ENCODE data around the gene ACACA.

The ACACA gene

GRCh38 chr17:37137906-37138514 lies 268.6 kb downstream of the ACACA start:
- Histone ChIP-seq H3K4me3 (ENCODE audit: low read length) (no peak overlapping the region), H3K36me3 (ENCODE audit: insufficient read depth, low read length) (peaks cover 9% of the 10 kb centered on the region), H3K27me3 (ENCODE audit: control insufficient read depth, insufficient read depth, low read length) (no peaks in the 10 kb centered on the region), H3K4me1 (ENCODE audit: control insufficient read depth, insufficient read depth, low read length) (no peaks in the 10 kb centered on the region), H3K9ac (ENCODE audit: low read depth, low read length) (no peak overlapping the region), H3K9me3 (replicated peaks; ENCODE audit: low read length) (no peaks in the 10 kb centered on the region), H3K4me2 (ENCODE audit: low read length) (no peak overlapping the region)

GRCh38 chr17:37137070-37137610 lies 269.5 kb downstream of the ACACA start:
- no peaks in the 10 kb centered on the region for H3K4me1 ChIP-seq (ENCODE audit: control insufficient read depth, insufficient read depth, low read length)

GRCh38 chr17:37135576-37135975 lies 271.1 kb downstream of the ACACA start:
- H3K4me1 ChIP-seq (ENCODE audit: control insufficient read depth, insufficient read depth, low read length) = no peaks in the 10 kb centered on the region
- no peak overlapping the region for H3K4me2 ChIP-seq (ENCODE audit: low read length)
- no peaks in the 10 kb centered on the region for H3K27me3 ChIP-seq (ENCODE audit: control insufficient read depth, insufficient read depth, low read length)
- no peak overlapping the region for H3K9ac ChIP-seq (ENCODE audit: low read depth, low read length)
- H3K9me3 ChIP-seq (replicated peaks; ENCODE audit: low read length) = no peaks in the 10 kb centered on the region
- H3K4me3 ChIP-seq (ENCODE audit: low read length) = no peak overlapping the region
- peaks cover 3% of the 10 kb centered on the region for H3K36me3 ChIP-seq (ENCODE audit: insufficient read depth, low read length)

More at GRCh38 chr17:37137070-37137610, 269.5 kb downstream of the ACACA start:
- H3K27me3 ChIP-seq (ENCODE audit: control insufficient read depth, insufficient read depth, low read length) = no peaks in the 10 kb centered on the region
- peaks cover 9% of the 10 kb centered on the region for H3K36me3 ChIP-seq (ENCODE audit: insufficient read depth, low read length)
- no peak overlapping the region for H3K4me3 ChIP-seq (ENCODE audit: low read length)
- H3K9me3 ChIP-seq (replicated peaks; ENCODE audit: low read length) = no peaks in the 10 kb centered on the region
- no peak overlapping the region for H3K9ac ChIP-seq (ENCODE audit: low read depth, low read length)
- H3K4me2 ChIP-seq (ENCODE audit: low read length) = no peak overlapping the region

GRCh38 chr17:37134050-37134449 lies 272.6 kb downstream of the ACACA start:
- no peak overlapping the region for H3K4me3 ChIP-seq (ENCODE audit: low read length)
- no peaks in the 10 kb centered on the region for H3K9me3 ChIP-seq (replicated peaks; ENCODE audit: low read length)
- H3K4me1 ChIP-seq (ENCODE audit: control insufficient read depth, insufficient read depth, low read length) = no peaks in the 10 kb centered on the region
- H3K36me3 ChIP-seq (ENCODE audit: insufficient read depth, low read length) = peaks cover 12% of the 10 kb centered on the region
- no peaks in the 10 kb centered on the region for H3K27me3 ChIP-seq (ENCODE audit: control insufficient read depth, insufficient read depth, low read length)
- H3K4me2 ChIP-seq (ENCODE audit: low read length) = no peak overlapping the region
- H3K9ac ChIP-seq (ENCODE audit: low read depth, low read length) = no peak overlapping the region

- Histone ChIP-seq H3K4me3 (ENCODE audit: low read length) (no peak overlapping the region), H3K36me3 (ENCODE audit: insufficient read depth, low read length) (peaks cover 21% of the 10 kb centered on the region), H3K9me3 (replicated peaks; ENCODE audit: low read length) (no peaks in the 10 kb centered on the region), H3K27me3 (ENCODE audit: control insufficient read depth, insufficient read depth, low read length) (no peaks in the 10 kb centered on the region), H3K9ac (ENCODE audit: low read depth, low read length) (no peak overlapping the region), H3K4me1 (ENCODE audit: control insufficient read depth, insufficient read depth, low read length) (no peaks in the 10 kb centered on the region), H3K4me2 (ENCODE audit: low read length) (no peak overlapping the region)
Observed at GRCh38 chr17:37133136-37133535, 273.5 kb downstream of the ACACA start.

- Histone ChIP-seq H3K9me3 (replicated peaks; ENCODE audit: low read length) (no peaks in the 10 kb centered on the region), H3K4me3 (ENCODE audit: low read length) (no peak overlapping the region), H3K4me2 (ENCODE audit: low read length) (no peak overlapping the region), H3K9ac (ENCODE audit: low read depth, low read length) (no peak overlapping the region), H3K36me3 (ENCODE audit: insufficient read depth, low read length) (peaks cover 21% of the 10 kb centered on the region), H3K4me1 (ENCODE audit: control insufficient read depth, insufficient read depth, low read length) (no peaks in the 10 kb centered on the region), H3K27me3 (ENCODE audit: control insufficient read depth, insufficient read depth, low read length) (no peaks in the 10 kb centered on the region)
Observed at GRCh38 chr17:37131669-37132611, 274.7 kb downstream of the ACACA start.

GRCh38 chr17:37130984-37131446 lies 275.6 kb downstream of the ACACA start:
- H3K27me3 ChIP-seq (ENCODE audit: control insufficient read depth, insufficient read depth, low read length) = no peaks in the 10 kb centered on the region
- H3K4me3 ChIP-seq (ENCODE audit: low read length) = no peak overlapping the region
- H3K36me3 ChIP-seq (ENCODE audit: insufficient read depth, low read length) = peaks cover 22% of the 10 kb centered on the region
- H3K4me1 ChIP-seq (ENCODE audit: control insufficient read depth, insufficient read depth, low read length) = no peaks in the 10 kb centered on the region
- no peak overlapping the region for H3K4me2 ChIP-seq (ENCODE audit: low read length)
- H3K9me3 ChIP-seq (replicated peaks; ENCODE audit: low read length) = no peaks in the 10 kb centered on the region
- no peak overlapping the region for H3K9ac ChIP-seq (ENCODE audit: low read depth, low read length)

DNA sequence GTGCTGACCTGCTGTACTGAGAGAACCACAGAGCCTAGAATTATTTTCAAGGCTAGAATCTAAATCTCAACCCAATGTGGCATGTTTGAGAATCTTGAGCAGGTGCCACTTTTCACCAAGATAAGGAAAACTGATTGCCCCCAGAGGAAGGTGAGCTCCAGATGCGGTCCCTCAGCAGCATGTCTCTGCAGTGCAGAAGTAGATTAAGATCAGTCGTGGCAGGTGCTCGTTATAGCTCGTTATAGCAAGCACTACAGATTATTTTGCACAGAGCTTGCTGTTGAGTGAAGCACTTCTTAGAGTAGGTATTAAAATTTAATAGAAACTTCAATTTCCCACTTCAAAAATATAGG lies 281.8 kb downstream of the ACACA start:
- Histone ChIP-seq H3K27me3 (ENCODE audit: control insufficient read depth, insufficient read depth, low read length) (no peaks in the 10 kb centered on the region), H3K4me3 (ENCODE audit: low read length) (no peak overlapping the region), H3K9me3 (replicated peaks; ENCODE audit: low read length) (no peaks in the 10 kb centered on the region), H3K36me3 (ENCODE audit: insufficient read depth, low read length) (peaks cover 44% of the 10 kb centered on the region), H3K4me1 (ENCODE audit: control insufficient read depth, insufficient read depth, low read length) (no peaks in the 10 kb centered on the region), H3K9ac (ENCODE audit: low read depth, low read length) (no peak overlapping the region), H3K4me2 (ENCODE audit: low read length) (no peak overlapping the region)

DNA sequence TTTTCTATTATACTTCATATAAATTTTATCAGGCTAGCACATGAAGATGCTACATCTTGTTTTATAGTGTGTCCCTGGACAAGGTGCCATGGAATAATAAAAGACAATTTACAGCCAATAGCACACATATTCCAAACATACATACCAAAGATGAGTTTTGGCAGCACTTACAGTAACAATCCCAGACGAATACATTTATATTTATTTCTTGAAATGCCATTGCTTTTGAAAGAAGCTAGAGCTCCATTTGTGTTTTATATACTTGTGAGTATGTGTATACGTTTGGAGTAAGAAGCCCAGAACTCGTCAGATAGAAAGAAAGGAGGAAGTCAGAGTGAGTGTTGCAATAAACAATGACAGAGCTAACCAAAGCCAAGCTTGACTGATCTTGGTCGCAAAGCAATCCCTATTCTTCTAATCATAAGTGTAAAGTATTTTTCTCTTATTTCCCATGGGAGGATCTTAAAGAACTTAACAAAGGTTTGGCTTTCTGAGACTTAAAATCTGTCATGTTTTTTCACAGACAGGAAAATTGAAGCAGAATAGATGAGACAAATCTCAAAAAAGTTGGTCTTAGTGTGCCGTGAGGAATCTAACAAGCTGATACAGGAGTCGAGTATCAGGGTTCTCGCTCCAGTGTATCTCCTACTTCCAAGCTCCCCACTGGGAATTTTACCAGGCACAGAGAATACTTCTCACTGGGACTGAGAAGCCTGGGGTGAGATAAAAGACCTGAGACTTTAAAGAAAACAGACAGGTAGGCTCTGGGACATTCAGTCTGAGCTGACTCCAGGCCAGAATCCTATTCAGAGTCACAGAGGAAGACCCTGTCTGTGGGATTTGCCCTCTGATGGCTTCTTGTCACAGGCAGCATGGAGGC lies 282.5 kb downstream of the ACACA start:
- Histone ChIP-seq H3K4me1 (ENCODE audit: control insufficient read depth, insufficient read depth, low read length) (no peaks in the 10 kb centered on the region), H3K4me3 (ENCODE audit: low read length) (no peak overlapping the region), H3K4me2 (ENCODE audit: low read length) (no peak overlapping the region), H3K27me3 (ENCODE audit: control insufficient read depth, insufficient read depth, low read length) (no peaks in the 10 kb centered on the region), H3K9me3 (replicated peaks; ENCODE audit: low read length) (no peaks in the 10 kb centered on the region), H3K36me3 (ENCODE audit: insufficient read depth, low read length) (peaks cover 37% of the 10 kb centered on the region), H3K9ac (ENCODE audit: low read depth, low read length) (no peak overlapping the region)

DNA sequence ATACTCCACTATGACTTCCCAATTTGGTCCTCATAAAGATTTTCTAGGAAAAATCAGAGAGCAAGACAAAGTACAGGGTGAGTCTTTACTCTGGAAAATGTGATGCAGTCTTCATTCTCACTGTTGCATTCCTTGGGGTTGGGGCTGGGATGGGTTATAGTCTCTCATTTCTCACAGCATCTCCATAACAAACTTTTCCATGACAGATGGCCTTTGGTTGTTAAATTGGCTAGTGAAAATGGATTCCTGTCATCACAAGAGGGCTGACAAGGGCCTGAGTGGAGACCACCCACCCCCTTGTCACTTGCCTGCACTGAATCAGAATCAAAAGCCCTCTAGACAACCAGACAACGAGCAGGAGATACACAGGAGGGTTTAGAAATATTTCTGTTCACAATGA lies 283.2 kb downstream of the ACACA start:
- no peak overlapping the region for H3K4me2 ChIP-seq (ENCODE audit: low read length)
- peaks cover 33% of the 10 kb centered on the region for H3K36me3 ChIP-seq (ENCODE audit: insufficient read depth, low read length)
- no peak overlapping the region for H3K4me3 ChIP-seq (ENCODE audit: low read length)
- no peaks in the 10 kb centered on the region for H3K27me3 ChIP-seq (ENCODE audit: control insufficient read depth, insufficient read depth, low read length)
- no peak overlapping the region for H3K9ac ChIP-seq (ENCODE audit: low read depth, low read length)
- H3K9me3 ChIP-seq (replicated peaks; ENCODE audit: low read length) = no peaks in the 10 kb centered on the region
- no peaks in the 10 kb centered on the region for H3K4me1 ChIP-seq (ENCODE audit: control insufficient read depth, insufficient read depth, low read length)

DNA sequence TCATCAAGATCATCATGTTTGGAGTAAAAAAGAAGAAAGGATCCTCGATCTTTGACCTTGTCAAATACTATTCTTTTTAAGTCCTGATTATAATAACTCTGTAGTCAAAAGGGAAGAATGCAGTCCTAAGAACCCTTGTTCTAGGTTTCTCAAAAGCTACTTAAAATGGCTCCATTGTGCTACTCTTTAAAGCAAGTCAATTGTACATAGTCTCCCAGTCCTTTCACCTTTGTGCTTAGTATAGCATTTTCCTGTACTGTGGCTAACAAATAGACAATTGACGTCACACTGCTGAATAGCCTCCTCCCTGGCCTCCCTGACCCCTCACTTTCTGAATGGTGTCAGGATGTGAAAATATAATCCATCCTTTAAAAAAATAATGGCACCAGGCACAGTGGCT lies 285.0 kb downstream of the ACACA start:
- Histone ChIP-seq H3K27me3 (ENCODE audit: control insufficient read depth, insufficient read depth, low read length) (no peaks in the 10 kb centered on the region), H3K4me3 (ENCODE audit: low read length) (no peak overlapping the region), H3K9ac (ENCODE audit: low read depth, low read length) (no peak overlapping the region), H3K36me3 (ENCODE audit: insufficient read depth, low read length) (peaks cover 34% of the 10 kb centered on the region), H3K4me1 (ENCODE audit: control insufficient read depth, insufficient read depth, low read length) (no peaks in the 10 kb centered on the region), H3K4me2 (ENCODE audit: low read length) (no peak overlapping the region), H3K9me3 (replicated peaks; ENCODE audit: low read length) (no peaks in the 10 kb centered on the region)

Data from skeletal muscle satellite cell (primary cell).